NT2/D1 (cell line): ENCODE results near the gene RELB.

Source experiments
- DNase-seq: peaks from one replicate; pipeline ENCODE4 v3.0.0-alpha.2; 2011; ENCODE audit warnings: low read depth, low spot score
- H3K27me3 ChIP-seq: 2 replicates; pipeline ENCODE4 v1.6.0; 2011; ENCODE audit warnings: mild to moderate bottlenecking; ENCODE audit not compliant: insufficient read length, insufficient read depth
- H3K36me3 ChIP-seq: 2 replicates; pipeline ENCODE4 v1.6.1; 2011; ENCODE audit warnings: mild to moderate bottlenecking, low read length, mixed read lengths; ENCODE audit not compliant: insufficient read depth, insufficient read length
- H3K4me1 ChIP-seq: 2 replicates; pipeline ENCODE4 v1.5.1; 2011; ENCODE audit not compliant: insufficient read depth, insufficient read length
- H3K4me3 ChIP-seq: 2 replicates; pipeline ENCODE4 v1.5.1; 2011; ENCODE audit warnings: low read depth; ENCODE audit not compliant: insufficient read length
- H3K9ac ChIP-seq: 2 replicates; pipeline ENCODE4 v1.6.0; 2011; ENCODE audit warnings: low read depth; ENCODE audit not compliant: insufficient read length
- H3K9me3 ChIP-seq: 2 replicates; pipeline ENCODE4 v1.5.1; 2011; ENCODE audit warnings: mild to moderate bottlenecking, low read length; ENCODE audit not compliant: insufficient read depth
- SUZ12 ChIP-seq: IDR thresholded peaks from 2 replicates; pipeline ENCODE4 v1.6.1; 2011; ENCODE audit not compliant: insufficient read length, insufficient read depth; ENCODE audit errors: extremely low read depth
- YY1 ChIP-seq: IDR thresholded peaks from 2 replicates; pipeline ENCODE4 v1.6.1; 2011; ENCODE audit not compliant: insufficient read length, insufficient read depth
- ZNF274 ChIP-seq: IDR thresholded peaks from 2 replicates; pipeline ENCODE4 v1.6.1; 2011; ENCODE audit warnings: mild to moderate bottlenecking, low read depth, low read length

The RELB gene

DNA sequence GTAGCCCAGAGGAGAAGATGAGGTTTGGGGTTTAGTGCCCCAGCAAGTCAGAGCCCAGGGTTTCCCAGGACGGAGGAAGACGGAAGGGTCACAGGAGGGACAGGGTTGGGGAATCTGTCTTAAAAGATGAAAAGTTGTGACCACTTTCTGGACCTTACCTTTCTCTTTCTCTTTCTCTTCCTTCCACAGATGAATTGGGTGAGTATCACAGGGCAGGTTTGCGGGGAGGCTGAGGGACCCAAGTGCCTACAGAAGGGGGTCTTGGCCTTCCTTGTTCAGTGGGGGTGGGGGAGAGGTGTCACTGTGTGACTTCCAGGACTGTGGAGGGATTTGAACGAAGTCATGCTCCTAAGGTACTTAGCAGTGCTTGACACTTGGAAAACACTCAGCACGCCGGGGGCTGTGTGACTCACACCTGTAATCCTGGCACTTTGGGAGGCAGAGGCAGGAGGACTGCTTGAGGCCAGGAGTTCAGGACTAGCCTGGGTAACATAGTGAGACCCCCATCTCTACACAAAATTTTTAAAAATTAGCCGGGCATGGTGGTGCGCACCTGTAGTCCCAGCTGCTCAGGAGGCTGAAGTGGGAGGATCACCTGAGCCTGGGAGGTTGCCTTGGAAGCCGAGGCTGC is 8.5 kb downstream of the RELB start:
- TF ChIP-seq ZNF274 (no peak), SUZ12 (no peak), YY1 (no peak)
- Histone ChIP-seq H3K27me3 (no peaks in the 10 kb centered on the region), H3K4me1 (peaks cover 2% of the 10 kb centered on the region), H3K9me3 (no peaks in the 10 kb centered on the region), H3K4me3 (no peak overlapping the region), H3K36me3 (peaks cover 26% of the 10 kb centered on the region), H3K9ac (no peak overlapping the region)
- DNase-seq, result no peak

DNA sequence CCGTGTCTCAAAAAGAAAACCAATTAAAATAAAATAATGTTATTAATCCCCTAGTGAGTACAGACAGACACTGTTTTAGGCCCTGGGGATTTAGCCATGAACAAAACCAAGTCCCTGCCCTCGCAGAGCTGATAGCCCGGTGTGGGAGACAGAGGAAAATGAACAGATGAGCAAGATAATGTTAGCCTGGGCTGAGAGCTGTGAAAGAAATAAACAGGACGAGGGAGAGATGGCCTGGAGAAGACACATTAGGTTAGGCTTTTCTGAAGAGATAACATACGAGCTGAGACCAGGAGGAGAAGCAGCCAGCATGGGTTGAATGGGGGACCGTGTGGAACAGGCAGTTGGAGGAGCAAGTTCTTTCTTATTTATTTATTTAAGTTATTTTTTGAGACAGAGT is 9.0 kb downstream of the RELB start:
- no peak for TF ChIP-seq SUZ12
- TF ChIP-seq ZNF274, result no peak
- TF ChIP-seq YY1, result no peak
- peaks cover 2% of the 10 kb centered on the region for H3K4me1 ChIP-seq
- DNase-seq, result no peak
- no peaks in the 10 kb centered on the region for H3K27me3 ChIP-seq
- no peaks in the 10 kb centered on the region for H3K9me3 ChIP-seq
- H3K9ac ChIP-seq, result no peak overlapping the region
- H3K36me3 ChIP-seq, result peaks cover 22% of the 10 kb centered on the region
- H3K4me3 ChIP-seq, result no peak overlapping the region

DNA sequence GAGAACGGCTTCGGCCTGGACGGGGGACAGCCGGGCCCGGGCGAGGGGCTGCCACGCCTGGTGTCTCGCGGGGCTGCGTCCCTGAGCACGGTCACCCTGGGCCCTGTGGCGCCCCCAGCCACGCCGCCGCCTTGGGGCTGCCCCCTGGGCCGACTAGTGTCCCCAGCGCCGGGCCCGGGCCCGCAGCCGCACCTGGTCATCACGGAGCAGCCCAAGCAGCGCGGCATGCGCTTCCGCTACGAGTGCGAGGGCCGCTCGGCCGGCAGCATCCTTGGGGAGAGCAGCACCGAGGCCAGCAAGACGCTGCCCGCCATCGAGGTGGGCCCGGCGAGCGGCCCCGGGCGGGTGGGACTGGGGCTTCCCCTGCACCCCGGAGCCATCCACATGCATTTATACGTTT is 10.7 kb downstream of the RELB start:
- Histone ChIP-seq H3K9ac (no peak overlapping the region), H3K4me3 (no peak overlapping the region), H3K9me3 (no peaks in the 10 kb centered on the region), H3K36me3 (peaks cover 18% of the 10 kb centered on the region), H3K4me1 (peaks cover 2% of the 10 kb centered on the region), H3K27me3 (no peaks in the 10 kb centered on the region)
- no peak for DNase-seq
- no peak for TF ChIP-seq SUZ12
- TF ChIP-seq YY1, result no peak

DNA sequence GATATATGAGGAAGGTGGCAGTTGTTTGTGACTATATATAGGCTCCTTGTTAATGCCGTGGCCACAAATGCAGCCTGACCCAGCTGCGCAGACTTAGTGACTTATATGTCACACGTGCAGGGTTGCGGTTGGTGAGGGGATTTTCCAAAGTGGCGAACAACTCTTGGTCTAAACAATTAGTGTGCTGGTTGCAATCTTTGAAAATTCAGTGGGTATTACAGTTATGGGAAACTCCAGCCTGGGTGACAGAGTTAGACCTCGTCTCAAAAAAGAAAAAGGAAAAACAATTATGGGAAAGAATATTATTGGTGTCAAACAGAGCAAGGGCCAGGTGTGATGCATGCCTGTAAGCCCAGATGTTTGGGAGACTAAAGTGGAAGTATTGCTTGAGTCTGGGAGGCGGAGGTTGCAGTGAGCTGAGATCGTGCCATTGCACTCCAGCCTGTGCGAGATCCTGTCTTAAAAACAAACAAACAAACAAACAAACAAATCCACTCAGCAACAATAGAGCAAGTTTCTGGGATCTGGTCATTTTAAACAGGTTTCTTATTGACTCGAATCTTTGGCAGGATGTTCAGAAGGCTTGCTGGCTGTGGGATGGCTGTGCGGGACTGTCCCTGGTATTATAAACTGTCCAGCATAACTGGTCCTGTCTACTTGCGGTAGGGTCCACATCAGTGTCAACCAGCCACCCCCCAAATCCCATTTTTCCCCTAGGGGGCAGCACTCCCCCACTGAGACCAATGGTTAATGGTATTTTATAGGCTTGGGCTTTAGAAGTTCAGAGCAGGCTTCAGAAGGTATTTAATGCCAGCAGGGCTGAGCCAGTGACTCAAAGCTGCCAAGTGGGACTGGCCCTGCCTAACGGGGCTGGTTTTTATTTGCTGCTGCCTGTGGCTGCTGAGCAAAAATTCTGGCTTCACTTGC is 15.4 kb downstream of the RELB start:
- no peaks in the 10 kb centered on the region for H3K27me3 ChIP-seq
- peak; percentile 36 for DNase-seq
- H3K4me1 ChIP-seq, result no peaks in the 10 kb centered on the region
- no peaks in the 10 kb centered on the region for H3K9me3 ChIP-seq
- H3K36me3 ChIP-seq, result peaks cover 11% of the 10 kb centered on the region
- H3K9ac ChIP-seq, result no peak overlapping the region
- no peak overlapping the region for H3K4me3 ChIP-seq
- TF ChIP-seq YY1, result no peak
- no peak for TF ChIP-seq SUZ12
- TF ChIP-seq ZNF274, result no peak

DNA sequence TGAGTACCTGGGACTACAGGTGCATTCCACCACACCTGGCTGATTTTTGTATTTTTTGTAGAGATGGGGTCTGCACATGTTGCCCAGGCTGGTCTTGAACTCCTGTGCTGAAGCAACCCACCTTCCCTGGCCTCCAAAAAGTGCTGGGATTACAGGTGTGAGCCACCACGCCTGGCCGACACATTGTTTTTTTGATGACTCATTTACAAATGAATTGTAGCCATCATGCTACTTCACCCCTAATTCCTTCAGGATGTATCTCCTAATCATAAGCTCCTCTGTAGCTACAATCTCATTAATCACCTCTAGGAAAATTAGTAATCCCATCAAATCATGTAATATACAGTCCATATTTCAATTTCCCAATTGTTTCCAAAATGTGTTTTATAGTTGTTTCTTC is 17.9 kb downstream of the RELB start:
- H3K4me3 ChIP-seq, result no peak overlapping the region
- no peaks in the 10 kb centered on the region for H3K27me3 ChIP-seq
- H3K36me3 ChIP-seq, result peaks cover 14% of the 10 kb centered on the region
- no peaks in the 10 kb centered on the region for H3K9me3 ChIP-seq
- DNase-seq, result no peak
- H3K9ac ChIP-seq, result no peak overlapping the region
- H3K4me1 ChIP-seq, result no peaks in the 10 kb centered on the region
- TF ChIP-seq YY1 (no peak), ZNF274 (no peak), SUZ12 (no peak)

DNA sequence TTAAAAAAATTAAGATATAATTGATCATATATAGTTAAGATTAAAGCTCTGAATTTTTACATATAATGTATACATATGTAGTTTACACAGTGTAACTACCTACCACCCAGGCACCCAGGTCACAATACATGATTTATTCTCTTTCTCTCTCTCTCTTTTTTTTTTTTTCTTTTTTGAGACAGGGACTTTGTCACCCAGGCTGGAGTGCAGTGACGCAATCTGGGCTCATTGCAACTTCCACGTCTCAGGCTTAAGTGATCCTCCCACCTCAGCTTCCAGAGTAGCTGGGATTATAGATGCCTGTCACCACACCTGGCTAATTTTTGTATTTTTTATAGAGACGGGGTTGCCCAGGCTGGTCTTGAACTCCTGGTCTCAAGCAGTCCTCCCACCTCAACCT is 18.8 kb downstream of the RELB start:
- TF ChIP-seq ZNF274, result no peak
- H3K27me3 ChIP-seq, result no peaks in the 10 kb centered on the region
- no peaks in the 10 kb centered on the region for H3K9me3 ChIP-seq
- H3K4me1 ChIP-seq, result no peaks in the 10 kb centered on the region
- H3K4me3 ChIP-seq, result no peak overlapping the region
- H3K36me3 ChIP-seq, result peaks cover 16% of the 10 kb centered on the region
- no peak for DNase-seq
- H3K9ac ChIP-seq, result no peak overlapping the region

DNA sequence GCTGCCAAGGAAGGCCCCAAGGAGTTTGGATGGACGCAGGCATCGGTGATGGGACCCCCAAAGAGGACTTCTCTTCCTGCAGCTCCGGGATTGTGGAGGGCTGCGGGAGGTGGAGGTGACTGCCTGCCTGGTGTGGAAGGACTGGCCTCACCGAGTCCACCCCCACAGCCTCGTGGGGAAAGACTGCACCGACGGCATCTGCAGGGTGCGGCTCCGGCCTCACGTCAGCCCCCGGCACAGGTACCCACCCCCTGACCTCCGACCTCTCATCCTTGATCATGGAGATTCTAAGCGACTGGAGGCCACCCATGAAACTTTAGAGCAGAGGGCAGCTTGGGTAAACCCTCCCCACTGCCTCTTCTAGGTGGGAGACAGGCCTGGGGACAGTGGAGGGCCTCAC is 20.7 kb downstream of the RELB start:
- no peaks in the 10 kb centered on the region for H3K4me1 ChIP-seq
- DNase-seq, result no peak
- H3K36me3 ChIP-seq, result peaks cover 17% of the 10 kb centered on the region
- TF ChIP-seq YY1 (no peak), SUZ12 (no peak), ZNF274 (no peak)
- H3K9ac ChIP-seq, result no peak overlapping the region
- H3K9me3 ChIP-seq, result no peaks in the 10 kb centered on the region
- no peaks in the 10 kb centered on the region for H3K27me3 ChIP-seq
- no peak overlapping the region for H3K4me3 ChIP-seq
